K562 (cell line): ENCODE data around the gene NAPB. TPM values are rescaled to one million over a fixed set of nuclear protein-coding genes. Genes with fewer than 3 reads are reported as not detected.

Source experiments
- CBFA2T2 ChIP-seq: fragments of 450-650 bp; conservative IDR thresholded peaks from 2 replicates; pipeline ENCODE4 v1.6.1; 2017; ENCODE audit warnings: mild to moderate bottlenecking
- CBFA2T3 ChIP-seq: fragments of 450-650 bp; IDR thresholded peaks from 2 replicates; pipeline ENCODE4 v1.6.1; 2017
- CBX8 ChIP-seq: fragments of 200-600 bp; sonication (generic); IDR thresholded peaks from 2 replicates; pipeline ENCODE4 v1.6.1; 2012; ENCODE audit warnings: borderline replicate concordance, mixed run types, low read depth, mild to moderate bottlenecking, moderate library complexity, mixed read lengths, low read length, control low read depth, inconsistent platforms; ENCODE audit not compliant: poor library complexity, severe bottlenecking; ENCODE audit errors: extremely low read depth
- DIDO1 ChIP-seq: fragments of 450-650 bp; IDR thresholded peaks from 2 replicates; pipeline ENCODE4 v1.6.1; 2016; ENCODE audit warnings: low read depth, missing biosample characterization, missing genetic modification characterization
- FOSL1 ChIP-seq: fragments of 200-800 bp; sonication (Bioruptor generic); conservative IDR thresholded peaks from 2 replicates; pipeline ENCODE4 v1.6.1; 2016; ENCODE audit warnings: missing genetic modification characterization, missing compliant biosample characterization
- GABPA ChIP-seq: fragments of 200-800 bp; sonication (Bioruptor generic); conservative IDR thresholded peaks from 2 replicates; pipeline ENCODE4 v1.6.1; 2016; ENCODE audit warnings: low read depth, missing genetic modification characterization, missing compliant biosample characterization
- HMG20A ChIP-seq: fragments of 450-650 bp; formaldehyde crosslinking; conservative IDR thresholded peaks from 2 replicates; pipeline ENCODE4 v1.4.0; 2020; ENCODE audit warnings: mild to moderate bottlenecking, mixed read lengths
- MEF2A ChIP-seq: IDR thresholded peaks from 2 replicates; pipeline ENCODE4 v1.6.1; 2011; ENCODE audit warnings: low read depth, mild to moderate bottlenecking, low read length, moderate library complexity; ENCODE audit not compliant: control insufficient read depth
- MTA3 ChIP-seq: fragments of 450-650 bp; formaldehyde crosslinking; IDR thresholded peaks from 2 replicates; pipeline ENCODE4 v1.6.1; 2017; ENCODE audit warnings: mild to moderate bottlenecking, borderline replicate concordance
- POLR2A ChIP-seq: fragments of 450-650 bp; conservative IDR thresholded peaks from 2 replicates; pipeline ENCODE4 v1.6.1; 2016
- RBM17 ChIP-seq: fragments of 200-400 bp; formaldehyde crosslinking; IDR thresholded peaks from 2 replicates; pipeline ENCODE4 v1.6.1; 2017; ENCODE audit warnings: low read depth, mild to moderate bottlenecking, low read length, borderline replicate concordance
- SAFB2 ChIP-seq: fragments of 200-400 bp; formaldehyde crosslinking; IDR thresholded peaks from 2 replicates; pipeline ENCODE4 v1.6.1; 2018; ENCODE audit warnings: borderline replicate concordance, low read length, low read depth, moderate library complexity; ENCODE audit not compliant: severe bottlenecking
- SMARCE1 ChIP-seq: fragments of 450-650 bp; IDR thresholded peaks from 2 replicates; pipeline ENCODE4 v1.7.1; 2016; ENCODE audit warnings: mild to moderate bottlenecking
- SRSF7 ChIP-seq: fragments of 200-400 bp; formaldehyde crosslinking; optimal IDR thresholded peaks from 2 replicates; pipeline ENCODE3; 2017; ENCODE audit warnings: mild to moderate bottlenecking, low read depth, low read length
- TARDBP ChIP-seq: fragments of 450-650 bp; IDR thresholded peaks from 2 replicates; pipeline ENCODE4 v1.6.1; 2016
- TOE1 ChIP-seq, 2 experiments: fragments of 450-650 bp in 1 of 2; sonication (generic) in 1 of 2; formaldehyde crosslinking in 1 of 2; IDR thresholded peaks; 2 replicates each; pipeline versions ENCODE4 v1.7.1 to v1.8.0; 2016 to 2022; ENCODE audit warnings: borderline replicate concordance in 2 of 2, mild to moderate bottlenecking in 2 of 2, antibody characterized with exemption in 1 of 2, inconsistent platforms in 1 of 2, low read depth in 1 of 2, missing genetic modification reagents in 1 of 2, moderate library complexity in 1 of 2
- TRIM24 ChIP-seq, 2 experiments: fragments of 450-650 bp; IDR thresholded peaks; 2 replicates each; pipeline ENCODE4 v1.6.1; 2016
- ZBTB34 ChIP-seq: fragments of 250-450 bp; sonication (Bioruptor Pico); IDR thresholded peaks from 2 replicates; pipeline ENCODE4 v1.8.0; 2021; ENCODE audit warnings: mild to moderate bottlenecking, moderate library complexity
- ZEB2 ChIP-seq: fragments of 450-650 bp; IDR thresholded peaks from 2 replicates; pipeline ENCODE4 v1.6.1; 2016
- ZNF217 ChIP-seq: sonication (generic); formaldehyde crosslinking; IDR thresholded peaks from 2 replicates; pipeline ENCODE4 v1.8.0; 2022; ENCODE audit warnings: mild to moderate bottlenecking, missing genetic modification reagents
- ZNF311 ChIP-seq: fragments of 250-450 bp; sonication (Bioruptor Pico); IDR thresholded peaks from 2 replicates; pipeline ENCODE4 v1.4.0; 2020; ENCODE audit warnings: mild to moderate bottlenecking, moderate library complexity
- polyA plus RNA-seq, 8 experiments: library from polyadenylated mRNA; depleted of rRNA in 4 of 8; stranded (reverse) in 5 of 8; unstranded in 3 of 8; fragments of >200 nt; fragmentation: Nextera tagmentation in 2 of 8; fragmentation: Illumina TruSeq in 1 of 8; extraction: Ambion mirVana in 2 of 8; extraction: Trizol in 1 of 8; gene quantifications; 2 replicates each; pipeline versions ENCODE4 v1.2.1 to v1.2.3, GENCODE V29; 2011 to 2014; ENCODE audit warnings: inconsistent platforms in 1 of 8, missing spikeins in 1 of 8
- total RNA-seq, 7 experiments: library from RNA; depleted of rRNA in 6 of 7; stranded (reverse); fragments of >200 nt in 6 of 7; fragmentation: Illumina TruSeq in 2 of 7; extraction: Trizol in 2 of 7; gene quantifications; 2 replicates each; pipeline versions ENCODE4 v1.2.1 to v1.2.3, GENCODE V29; 2011 to 2021; ENCODE audit warnings: low replicate concordance in 1 of 7
- TF ChIP-seq, protein P1 (sequence below), 2 experiments: fragments of 450-650 bp in 1 of 2; sonication (generic) in 1 of 2; formaldehyde crosslinking; conservative IDR thresholded peaks; 2 replicates each; pipeline versions ENCODE4 v1.4.0 to v1.8.1; 2020 to 2022; ENCODE audit warnings: mild to moderate bottlenecking in 1 of 2, missing genetic modification reagents in 1 of 2
- TF ChIP-seq, protein P2 (sequence below): sonication (generic); formaldehyde crosslinking; IDR thresholded peaks from 2 replicates; pipeline ENCODE4 v1.8.0; 2022; ENCODE audit warnings: mild to moderate bottlenecking, missing genetic modification reagents
- TF ChIP-seq, protein P3 (sequence below): sonication (generic); formaldehyde crosslinking; IDR thresholded peaks from 2 replicates; pipeline ENCODE4 v1.8.1; 2023; ENCODE audit warnings: mild to moderate bottlenecking, missing genetic modification reagents, moderate library complexity

NAPB gene
- total and polyA plus RNA-seq, 9 of the 15 experiments (the other 6 are each of a cell fraction or from before 2014, with no cell fraction given): 1.4 to 7.7 (median 5.2) TPM

DNA sequence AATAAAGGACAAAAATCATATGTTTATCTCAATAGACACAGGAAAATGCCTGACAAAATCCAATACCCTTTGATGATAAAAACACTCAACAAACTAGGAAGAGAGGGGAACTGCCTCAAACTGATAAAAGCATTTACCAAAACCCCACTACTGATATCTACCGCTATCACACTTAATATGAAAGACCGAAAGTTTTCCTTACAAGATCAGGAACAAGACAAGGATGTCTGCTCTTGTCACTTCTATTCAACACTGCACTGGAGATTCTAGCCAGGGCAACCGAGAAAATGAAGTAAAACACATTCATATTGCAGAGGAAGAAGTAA lies 34.2 kb downstream of the NAPB start (continued):
- TF ChIP-seq, protein P1, sequence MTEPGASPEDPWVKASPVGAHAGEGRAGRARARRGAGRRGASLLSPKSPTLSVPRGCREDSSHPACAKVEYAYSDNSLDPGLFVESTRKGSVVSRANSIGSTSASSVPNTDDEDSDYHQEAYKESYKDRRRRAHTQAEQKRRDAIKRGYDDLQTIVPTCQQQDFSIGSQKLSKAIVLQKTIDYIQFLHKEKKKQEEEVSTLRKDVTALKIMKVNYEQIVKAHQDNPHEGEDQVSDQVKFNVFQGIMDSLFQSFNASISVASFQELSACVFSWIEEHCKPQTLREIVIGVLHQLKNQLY (CRISPR knock-in tag; conservative IDR thresholded peaks at IDR 0.05): no peak
- TF ChIP-seq TOE1 (IDR thresholded peaks at IDR 0.05; ENCODE audit: borderline replicate concordance) (no peak), TOE1 (CRISPR knock-in tag; IDR thresholded peaks at IDR 0.05; ENCODE audit: borderline replicate concordance, low read depth) (no peak), ZNF311 (no peak), HMG20A (CRISPR knock-in tag) (no peak), TARDBP (no peak), RBM17 (no peak), ZEB2 (no peak), SMARCE1 (peak; percentile 14; the same call in 1 of the 2 replicates), TRIM24 (IDR thresholded peaks at IDR 0.05) (peak in 1 of 2 experiments; percentile 6; a peak in 1 of 4 replicates), MEF2A (no peak), ZNF217 (CRISPR knock-in tag) (no peak), CBX8 (no peak), DIDO1 (tag) (no peak), SAFB2 (no peak), MTA3 (no peak), ZBTB34 (no peak), CBFA2T2 (peak; percentile 43; the same call in 1 of the 2 replicates), POLR2A (no peak), CBFA2T3 (peak; percentile 69), GABPA (tag) (no peak), SRSF7 (no peak), FOSL1 (no peak)
- TF ChIP-seq, protein P2, sequence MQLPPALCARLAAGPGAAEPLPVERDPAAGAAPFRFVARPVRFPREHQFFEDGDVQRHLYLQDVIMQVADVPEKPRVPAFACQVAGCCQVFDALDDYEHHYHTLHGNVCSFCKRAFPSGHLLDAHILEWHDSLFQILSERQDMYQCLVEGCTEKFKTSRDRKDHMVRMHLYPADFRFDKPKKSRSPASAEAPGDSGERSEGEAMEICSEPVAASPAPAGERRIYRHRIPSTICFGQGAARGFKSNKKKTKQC (CRISPR knock-in tag): no peak
- TF ChIP-seq, protein P3, sequence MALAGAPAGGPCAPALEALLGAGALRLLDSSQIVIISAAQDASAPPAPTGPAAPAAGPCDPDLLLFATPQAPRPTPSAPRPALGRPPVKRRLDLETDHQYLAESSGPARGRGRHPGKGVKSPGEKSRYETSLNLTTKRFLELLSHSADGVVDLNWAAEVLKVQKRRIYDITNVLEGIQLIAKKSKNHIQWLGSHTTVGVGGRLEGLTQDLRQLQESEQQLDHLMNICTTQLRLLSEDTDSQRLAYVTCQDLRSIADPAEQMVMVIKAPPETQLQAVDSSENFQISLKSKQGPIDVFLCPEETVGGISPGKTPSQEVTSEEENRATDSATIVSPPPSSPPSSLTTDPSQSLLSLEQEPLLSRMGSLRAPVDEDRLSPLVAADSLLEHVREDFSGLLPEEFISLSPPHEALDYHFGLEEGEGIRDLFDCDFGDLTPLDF (CRISPR knock-in tag): no peak
